ENCODE measurements around the gene LYPD5.

DNA sequence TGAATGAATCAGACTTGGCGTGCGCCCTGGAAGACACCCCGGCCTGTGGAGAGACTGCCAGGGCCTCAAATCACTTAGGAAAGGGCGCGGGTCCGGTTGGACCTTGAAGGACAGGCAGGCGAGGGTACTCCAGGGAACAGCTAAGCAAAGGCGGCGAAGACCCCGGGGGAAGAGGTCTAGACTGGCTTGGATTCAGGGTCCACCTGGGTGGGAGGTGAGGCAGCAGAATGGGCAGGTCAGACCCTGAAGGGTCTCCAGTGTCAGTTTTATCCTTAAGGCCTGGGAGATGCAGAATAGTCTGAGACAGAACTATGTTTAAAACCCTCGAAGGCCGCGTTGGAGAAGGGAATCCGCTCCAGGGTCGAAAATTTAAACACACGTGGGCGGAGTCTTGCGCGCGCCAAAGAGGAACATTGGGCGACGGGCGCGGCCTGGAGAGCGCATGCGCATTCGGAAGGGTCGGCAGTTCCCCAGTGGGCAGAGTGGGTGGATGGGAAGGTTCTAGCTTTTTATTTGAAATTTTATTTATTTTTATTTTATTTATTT is 46.9 kb downstream of the LYPD5 start:
- TF ChIP-seq, protein P1, sequence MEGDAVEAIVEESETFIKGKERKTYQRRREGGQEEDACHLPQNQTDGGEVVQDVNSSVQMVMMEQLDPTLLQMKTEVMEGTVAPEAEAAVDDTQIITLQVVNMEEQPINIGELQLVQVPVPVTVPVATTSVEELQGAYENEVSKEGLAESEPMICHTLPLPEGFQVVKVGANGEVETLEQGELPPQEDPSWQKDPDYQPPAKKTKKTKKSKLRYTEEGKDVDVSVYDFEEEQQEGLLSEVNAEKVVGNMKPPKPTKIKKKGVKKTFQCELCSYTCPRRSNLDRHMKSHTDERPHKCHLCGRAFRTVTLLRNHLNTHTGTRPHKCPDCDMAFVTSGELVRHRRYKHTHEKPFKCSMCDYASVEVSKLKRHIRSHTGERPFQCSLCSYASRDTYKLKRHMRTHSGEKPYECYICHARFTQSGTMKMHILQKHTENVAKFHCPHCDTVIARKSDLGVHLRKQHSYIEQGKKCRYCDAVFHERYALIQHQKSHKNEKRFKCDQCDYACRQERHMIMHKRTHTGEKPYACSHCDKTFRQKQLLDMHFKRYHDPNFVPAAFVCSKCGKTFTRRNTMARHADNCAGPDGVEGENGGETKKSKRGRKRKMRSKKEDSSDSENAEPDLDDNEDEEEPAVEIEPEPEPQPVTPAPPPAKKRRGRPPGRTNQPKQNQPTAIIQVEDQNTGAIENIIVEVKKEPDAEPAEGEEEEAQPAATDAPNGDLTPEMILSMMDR (IDR thresholded peaks at IDR 0.05) = no peak
- no peak for TF ChIP-seq POLR2A (IDR thresholded peaks at IDR 0.05)
